CD4-positive, alpha-beta T cell treated with Interleukin-1 beta for 1 hour (primary cell): ENCODE data around the gene CCDC51.
"Not testable (repeated sequence)": the region's sequence is repeated elsewhere in the genome, so short reads cannot be mapped to it uniquely, and the experiment has no call there.

Source experiments
- DNase-seq, 2 donors: peaks; one replicate each; pipeline ENCODE4 v3.0.0-alpha.2; 2020 to 2022

Gene CCDC51, protein sequence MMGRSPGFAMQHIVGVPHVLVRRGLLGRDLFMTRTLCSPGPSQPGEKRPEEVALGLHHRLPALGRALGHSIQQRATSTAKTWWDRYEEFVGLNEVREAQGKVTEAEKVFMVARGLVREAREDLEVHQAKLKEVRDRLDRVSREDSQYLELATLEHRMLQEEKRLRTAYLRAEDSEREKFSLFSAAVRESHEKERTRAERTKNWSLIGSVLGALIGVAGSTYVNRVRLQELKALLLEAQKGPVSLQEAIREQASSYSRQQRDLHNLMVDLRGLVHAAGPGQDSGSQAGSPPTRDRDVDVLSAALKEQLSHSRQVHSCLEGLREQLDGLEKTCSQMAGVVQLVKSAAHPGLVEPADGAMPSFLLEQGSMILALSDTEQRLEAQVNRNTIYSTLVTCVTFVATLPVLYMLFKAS

GRCh38 chr3:48439820-48440589 lies at the start of gene CCDC51, which contains the start of gene TMA7:
Gene CCDC51, minus strand, starts transcription at chr3:48440119. Its CDS starts 4,991 bp downstream, at chr3:48435128.
Gene TMA7, plus strand, starts transcription at chr3:48440257. Its CDS starts 40 bp downstream, at chr3:48440297.
- DNase-seq, result peak; percentile 98

GRCh38 chr3:48486952-48487351 lies 47.0 kb upstream of the CCDC51 start:
- no peak for DNase-seq

GRCh38 chr3:48482822-48483221 lies 42.9 kb upstream of the CCDC51 start:
- not testable (repeated sequence) for DNase-seq

DNA sequence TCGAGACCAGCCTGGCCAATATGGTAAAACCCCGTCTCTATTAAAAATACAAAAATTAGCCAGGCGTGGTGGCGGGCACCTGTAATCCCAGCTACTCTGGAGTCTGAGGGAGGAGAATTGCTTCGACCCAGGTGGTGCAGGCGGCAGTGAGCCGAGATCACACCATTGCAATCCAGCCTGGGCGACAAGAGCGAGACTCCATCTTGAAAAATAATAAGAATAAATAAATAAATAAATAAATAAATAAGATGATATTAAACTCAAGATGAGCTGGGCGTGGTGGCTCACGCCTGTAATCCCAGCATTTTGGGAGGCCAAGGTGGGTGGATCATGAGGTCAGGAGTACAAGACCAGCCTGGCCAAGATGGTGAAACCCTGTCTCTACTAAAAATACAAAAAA lies 41.0 kb upstream of the CCDC51 start:
- DNase-seq, result not testable (repeated sequence)

GRCh38 chr3:48478626-48479555 lies 39.0 kb upstream of the CCDC51 start:
- DNase-seq, result peak; percentile 54 to 70

DNA sequence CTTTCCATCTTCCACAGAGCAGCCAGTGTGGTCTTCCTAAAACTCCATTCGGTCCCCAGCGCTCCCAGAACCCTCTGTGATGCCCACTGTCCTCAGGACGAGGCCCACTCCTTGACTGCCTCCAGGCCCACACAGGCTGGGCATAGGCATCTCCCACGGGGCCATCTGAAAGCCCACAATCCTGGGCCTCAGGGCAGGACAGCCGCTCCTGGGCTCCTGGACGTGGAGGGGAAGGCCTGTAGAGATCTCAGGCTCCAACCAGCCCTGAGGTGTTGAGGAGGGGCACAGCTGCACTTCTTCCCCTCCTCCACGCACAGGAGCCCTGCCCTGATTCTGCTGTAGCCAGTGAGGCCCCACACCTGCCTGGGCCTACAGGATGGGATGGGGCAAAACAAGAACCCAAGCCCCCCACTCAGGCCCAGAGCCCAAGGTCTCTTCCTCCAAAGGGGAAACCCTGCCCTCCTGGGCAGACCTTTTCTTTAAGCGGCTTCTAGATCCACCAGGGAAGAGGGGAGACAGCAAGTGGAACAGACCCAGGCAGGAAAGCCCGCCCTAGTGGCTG lies 38.1 kb upstream of the CCDC51 start:
- no peak for DNase-seq

DNA sequence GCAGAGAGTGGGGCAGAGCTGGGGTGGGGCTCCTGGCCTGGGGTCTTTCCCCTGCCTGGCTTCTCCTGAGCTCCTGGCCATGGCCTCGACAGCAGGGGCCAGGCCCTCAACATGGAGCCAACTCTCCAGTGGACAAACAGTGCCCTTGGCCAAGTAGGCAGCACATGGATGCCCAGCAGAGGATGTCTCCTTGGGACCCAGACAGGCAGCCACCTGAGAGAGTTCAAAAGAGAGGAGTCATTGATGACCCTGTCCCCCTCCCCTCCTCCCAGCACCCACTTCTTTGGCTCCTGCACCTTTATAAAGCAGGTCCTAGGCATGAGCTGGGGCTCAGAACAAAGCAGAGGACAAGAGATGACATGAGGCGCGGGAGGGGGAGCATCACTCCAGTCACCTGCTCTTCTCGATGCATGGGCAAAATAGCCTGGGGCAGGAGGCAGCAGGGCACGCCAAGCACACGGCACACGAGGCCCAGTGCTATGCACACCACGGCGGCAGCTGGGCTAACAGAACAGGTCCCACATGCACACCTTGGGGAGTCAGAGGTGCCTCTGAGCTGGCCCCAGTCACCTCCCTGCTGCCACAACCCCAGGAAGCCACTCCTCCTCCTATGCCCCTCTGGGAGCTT lies 36.6 kb upstream of the CCDC51 start:
- no peak for DNase-seq

- no peak for DNase-seq
Observed at GRCh38 chr3:48475188-48475587, 35.3 kb upstream of the CCDC51 start.

GRCh38 chr3:48474619-48475018 lies 34.7 kb upstream of the CCDC51 start:
- DNase-seq, result no peak

- DNase-seq, result not testable (repeated sequence)
Observed at GRCh38 chr3:48474031-48474430, 34.1 kb upstream of the CCDC51 start.

DNA sequence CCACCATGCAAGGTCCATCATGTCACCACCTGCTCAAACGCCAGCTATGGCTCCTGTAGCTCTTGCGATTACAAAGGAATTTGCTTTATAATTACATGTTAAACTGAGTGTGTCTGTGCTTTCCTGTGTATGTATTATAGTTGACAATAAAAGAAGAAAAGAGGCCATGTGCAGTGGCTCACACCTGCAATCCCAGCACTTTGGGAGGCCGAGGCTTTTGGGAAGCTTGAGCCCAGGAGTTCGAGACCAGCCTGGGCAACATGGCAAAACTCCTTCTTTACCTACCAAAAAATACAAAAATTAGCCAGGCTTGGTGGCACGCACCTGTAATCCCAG lies 33.7 kb upstream of the CCDC51 start:
- DNase-seq, result no peak

GRCh38 chr3:48472923-48473616 lies 33.2 kb upstream of the CCDC51 start:
- DNase-seq, result peak; percentile 97

DNA sequence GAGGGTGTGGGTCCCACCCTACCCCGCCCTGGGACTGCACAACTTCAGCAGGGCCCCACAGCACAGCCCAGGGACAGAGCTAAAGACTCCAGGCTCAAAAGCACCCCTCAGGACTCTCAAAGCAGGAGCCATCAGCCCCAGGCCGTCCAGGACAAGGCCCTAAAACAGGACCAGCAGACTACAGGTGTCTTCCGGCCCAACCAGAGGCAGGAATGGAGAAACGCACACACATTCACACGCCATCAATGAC lies 32.7 kb upstream of the CCDC51 start:
- no peak for DNase-seq

- no peak for DNase-seq
Observed at GRCh38 chr3:48470286-48470685, 30.4 kb upstream of the CCDC51 start.

- no peak for DNase-seq
Observed at GRCh38 chr3:48469046-48469915, 29.4 kb upstream of the CCDC51 start.

DNA sequence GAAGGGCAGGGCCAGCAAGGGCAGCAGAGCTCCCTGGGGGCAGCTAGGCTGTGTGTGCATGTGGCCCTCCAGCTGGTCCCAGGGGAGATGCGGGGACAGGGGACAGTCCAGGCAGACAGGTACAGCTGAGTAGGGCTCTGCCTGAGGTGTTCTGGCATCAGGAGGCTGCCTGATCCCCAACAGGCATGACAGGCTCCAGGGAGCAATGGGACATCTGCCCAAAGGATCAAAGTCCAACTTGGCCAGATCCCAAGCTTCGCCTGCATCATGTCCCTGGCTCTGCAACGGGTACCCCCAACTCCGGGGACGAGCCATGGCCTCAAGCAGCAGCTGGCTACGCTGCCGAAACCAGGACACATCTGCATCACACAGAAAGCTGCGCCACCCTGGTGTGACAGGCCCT lies 28.4 kb upstream of the CCDC51 start:
- DNase-seq, result no peak

- no peak for DNase-seq
Observed at GRCh38 chr3:48467473-48468267, 27.8 kb upstream of the CCDC51 start.

DNA sequence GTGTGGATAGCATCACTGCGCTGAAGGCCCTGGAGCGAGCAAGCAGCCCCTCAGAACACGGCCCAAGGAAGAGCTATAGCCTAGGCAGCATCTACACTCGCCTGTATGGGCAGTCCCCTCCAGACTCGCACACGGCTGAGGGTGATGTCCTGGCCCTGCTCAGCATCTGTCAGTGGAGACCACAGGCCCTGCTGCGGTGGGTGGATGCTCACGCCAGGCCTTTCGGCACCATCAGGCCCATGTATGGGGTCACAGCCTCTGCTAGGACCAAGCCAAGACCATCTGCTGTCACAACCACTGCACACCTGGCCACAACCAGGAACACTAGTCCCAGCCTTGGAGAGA lies 27.2 kb upstream of the CCDC51 start:
- no peak for DNase-seq

DNA sequence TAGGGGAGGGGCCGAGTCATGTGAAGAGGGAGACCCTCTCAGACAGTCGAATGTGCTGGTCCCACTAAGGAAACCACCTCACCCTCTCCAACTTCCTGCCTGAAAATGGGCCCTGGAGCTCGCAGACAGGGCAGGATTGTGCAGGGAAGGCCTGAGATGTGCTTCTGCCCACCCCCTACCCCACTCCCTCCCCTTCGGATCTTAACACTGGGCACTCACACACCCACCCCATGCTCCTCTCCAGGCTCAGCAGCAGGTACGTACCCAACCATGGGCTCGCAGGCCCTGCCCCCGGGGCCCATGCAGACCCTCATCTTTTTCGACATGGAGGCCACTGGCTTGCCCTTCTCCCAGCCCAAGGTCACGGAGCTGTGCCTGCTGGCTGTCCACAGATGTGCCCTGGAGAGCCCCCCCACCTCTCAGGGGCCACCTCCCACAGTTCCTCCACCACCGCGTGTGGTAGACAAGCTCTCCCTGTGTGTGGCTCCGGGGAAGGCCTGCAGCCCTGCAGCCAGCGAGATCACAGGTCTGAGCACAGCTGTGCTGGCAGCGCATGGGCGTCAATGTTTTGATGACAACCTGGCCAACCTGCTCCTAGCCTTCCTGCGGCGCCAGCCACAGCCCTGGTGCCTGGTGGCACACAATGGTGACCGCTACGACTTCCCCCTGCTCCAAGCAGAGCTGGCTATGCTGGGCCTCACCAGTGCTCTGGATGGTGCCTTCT lies 26.6 kb upstream of the CCDC51 start:
- peak; percentile 29 to 45 for DNase-seq
